Stimulated activated CD4-positive, alpha-beta T cell treated with anti-CD3 and anti-CD28 coated beads, Interleukin-4, amount 100 ng/mL, for 48 hours (primary cell): ENCODE data around the gene ZNF652.
"Not testable (repeated sequence)": the region's sequence is repeated elsewhere in the genome, so short reads cannot be mapped to it uniquely, and the experiment has no call there.

Source experiments
- DNase-seq, 2 donors: peaks; one replicate each; pipeline ENCODE4 v3.0.0-alpha.2; 2020; ENCODE audit warnings: low read depth in 2 of 2

ZNF652 gene

GRCh38 chr17:49261540-49261939 lies 100.5 kb downstream of the ZNF652 start:
- not testable (repeated sequence) for DNase-seq

- peak in 1 of 2 donors; percentile 18 for DNase-seq
These were observed 101.2 kb downstream of the ZNF652 start for GRCh38 chr17:49260817-49261291.

- peak; percentile 32 to 35 for DNase-seq
These were observed 101.8 kb downstream of the ZNF652 start for GRCh38 chr17:49260011-49260816.

GRCh38 chr17:49259663-49260010 lies 102.4 kb downstream of the ZNF652 start:
- no peak for DNase-seq

- no peak for DNase-seq
These were observed 103.7 kb downstream of the ZNF652 start for GRCh38 chr17:49258394-49258793.

GRCh38 chr17:49255125-49255524 lies 106.9 kb downstream of the ZNF652 start:
- DNase-seq = no peak

- no peak for DNase-seq
These were observed 108.0 kb downstream of the ZNF652 start for GRCh38 chr17:49254066-49254465.

GRCh38 chr17:49252148-49252695 lies 109.8 kb downstream of the ZNF652 start:
- no peak for DNase-seq

- DNase-seq = no peak
These were observed 112.0 kb downstream of the ZNF652 start for GRCh38 chr17:49249890-49250522.

- DNase-seq = no peak
These were observed 112.7 kb downstream of the ZNF652 start for GRCh38 chr17:49249292-49249794.

GRCh38 chr17:49247944-49248343 lies 114.1 kb downstream of the ZNF652 start:
- no peak for DNase-seq

GRCh38 chr17:49244839-49245238 lies 117.2 kb downstream of the ZNF652 start:
- no peak for DNase-seq
